OCI-LY3 (cell line): ENCODE measurements around the gene SWT1.

Source experiments
- H2AFZ ChIP-seq: fragments of 200-600, 300-600 bp; shearing (Covaris generic); 2 replicates; pipeline ENCODE4 v1.6.0; 2014; ENCODE audit warnings: antibody characterized with exemption, low read depth, low read length
- H3K27ac ChIP-seq: fragments of 200-600, 300-600 bp; sonication (generic); 2 replicates; pipeline ENCODE4 v1.5.1; 2014; ENCODE audit warnings: mild to moderate bottlenecking, low read length, moderate library complexity, mixed read lengths
- H3K27me3 ChIP-seq: fragments of 200-600, 300-600 bp; sonication (generic); 2 replicates; pipeline ENCODE4 v1.6.1; 2014; ENCODE audit warnings: low read depth, low read length, mixed read lengths
- H3K36me3 ChIP-seq: fragments of 200-600, 300-600 bp; sonication (generic); replicated peaks from 2 replicates; pipeline ENCODE3; 2014; ENCODE audit warnings: low read depth, low read length, mixed read lengths
- H3K4me1 ChIP-seq: fragments of 300-600, 200-600 bp; sonication (generic); 2 replicates; pipeline ENCODE4 v1.6.1; 2014; ENCODE audit warnings: low read length, mixed read lengths
- H3K4me2 ChIP-seq: fragments of 200-600, 300-600 bp; sonication (generic); 2 replicates; pipeline ENCODE4 v1.6.1; 2014; ENCODE audit warnings: low read length, mixed read lengths
- H3K4me3 ChIP-seq: fragments of 300-600, 200-600 bp; sonication (generic); 2 replicates; pipeline ENCODE4 v1.5.1; 2014; ENCODE audit warnings: antibody characterized with exemption, mild to moderate bottlenecking, low read length, moderate library complexity
- H3K79me2 ChIP-seq: fragments of 300-600, 200-600 bp; shearing (Covaris generic); 2 replicates; pipeline ENCODE4 v1.6.1; 2014; ENCODE audit warnings: mild to moderate bottlenecking, low read length, mixed read lengths
- H3K9ac ChIP-seq: fragments of 300-600, 200-600 bp; shearing (Covaris generic); 2 replicates; pipeline ENCODE4 v1.6.0; 2014; ENCODE audit warnings: mild to moderate bottlenecking, low read length, moderate library complexity
- H3K9me3 ChIP-seq: fragments of 200-600, 300-600 bp; shearing (Covaris generic); 2 replicates; pipeline ENCODE4 v1.6.1; 2014; ENCODE audit warnings: low read length, mixed read lengths; ENCODE audit not compliant: insufficient read depth
- H4K20me1 ChIP-seq: fragments of 200-600, 300-600 bp; sonication (generic); 2 replicates; pipeline ENCODE4 v1.6.1; 2016; ENCODE audit warnings: low read length, mixed read lengths; ENCODE audit not compliant: insufficient read depth
- EZH2phosphoT487 ChIP-seq: fragments of 200-600 bp; shearing (Covaris generic); IDR thresholded peaks from 2 replicates; pipeline ENCODE4 v1.6.1; 2018; ENCODE audit warnings: antibody characterized with exemption, mixed run types, low read depth
- TF ChIP-seq, protein P1 (sequence below): fragments of 200-600, 300-600 bp; sonication (generic); IDR thresholded peaks from 2 replicates; pipeline ENCODE4 v1.5.1; 2014; ENCODE audit warnings: antibody characterized with exemption, low read length, low read depth

The SWT1 gene

GRCh38 chr1:185111873-185112272 is 45.1 kb upstream of the SWT1 start:
- no peaks in the 10 kb centered on the region for H3K27me3 ChIP-seq
- TF ChIP-seq, protein P1, sequence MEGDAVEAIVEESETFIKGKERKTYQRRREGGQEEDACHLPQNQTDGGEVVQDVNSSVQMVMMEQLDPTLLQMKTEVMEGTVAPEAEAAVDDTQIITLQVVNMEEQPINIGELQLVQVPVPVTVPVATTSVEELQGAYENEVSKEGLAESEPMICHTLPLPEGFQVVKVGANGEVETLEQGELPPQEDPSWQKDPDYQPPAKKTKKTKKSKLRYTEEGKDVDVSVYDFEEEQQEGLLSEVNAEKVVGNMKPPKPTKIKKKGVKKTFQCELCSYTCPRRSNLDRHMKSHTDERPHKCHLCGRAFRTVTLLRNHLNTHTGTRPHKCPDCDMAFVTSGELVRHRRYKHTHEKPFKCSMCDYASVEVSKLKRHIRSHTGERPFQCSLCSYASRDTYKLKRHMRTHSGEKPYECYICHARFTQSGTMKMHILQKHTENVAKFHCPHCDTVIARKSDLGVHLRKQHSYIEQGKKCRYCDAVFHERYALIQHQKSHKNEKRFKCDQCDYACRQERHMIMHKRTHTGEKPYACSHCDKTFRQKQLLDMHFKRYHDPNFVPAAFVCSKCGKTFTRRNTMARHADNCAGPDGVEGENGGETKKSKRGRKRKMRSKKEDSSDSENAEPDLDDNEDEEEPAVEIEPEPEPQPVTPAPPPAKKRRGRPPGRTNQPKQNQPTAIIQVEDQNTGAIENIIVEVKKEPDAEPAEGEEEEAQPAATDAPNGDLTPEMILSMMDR: no peak
- TF ChIP-seq EZH2phosphoT487: no peak
- H4K20me1 ChIP-seq: no peaks in the 10 kb centered on the region
- H3K36me3 ChIP-seq: peaks cover 10% of the 10 kb centered on the region
- no peak overlapping the region for H3K27ac ChIP-seq
- no peak overlapping the region for H3K4me3 ChIP-seq
- no peaks in the 10 kb centered on the region for H3K79me2 ChIP-seq
- H3K9me3 ChIP-seq: peaks cover 8% of the 10 kb centered on the region; the same call in 1 of the 2 replicates
- H3K4me1 ChIP-seq: 0 out of 2 replicates have a peak, but pooled peaks cover 5% of the 10 kb centered on the region
- no peak overlapping the region for H2AFZ ChIP-seq
- no peak overlapping the region for H3K4me2 ChIP-seq
- H3K9ac ChIP-seq: no peak overlapping the region

- H3K9ac ChIP-seq: no peak overlapping the region
- no peaks in the 10 kb centered on the region for H3K27me3 ChIP-seq
- no peak for TF ChIP-seq EZH2phosphoT487
- TF ChIP-seq, protein P1: no peak
- H3K4me1 ChIP-seq: 0 out of 2 replicates have a peak, but pooled peaks cover 5% of the 10 kb centered on the region
- H3K27ac ChIP-seq: no peak overlapping the region
- H3K4me2 ChIP-seq: no peak overlapping the region
- no peak overlapping the region for H3K4me3 ChIP-seq
- no peaks in the 10 kb centered on the region for H4K20me1 ChIP-seq
- peaks cover 8% of the 10 kb centered on the region; the same call in 1 of the 2 replicates for H3K9me3 ChIP-seq
- no peak overlapping the region for H2AFZ ChIP-seq
- H3K79me2 ChIP-seq: no peaks in the 10 kb centered on the region
- peaks cover 13% of the 10 kb centered on the region for H3K36me3 ChIP-seq
These were observed 44.6 kb upstream of the SWT1 start for GRCh38 chr1:185112356-185112755.

GRCh38 chr1:185129708-185130107 is 27.3 kb upstream of the SWT1 start:
- Histone ChIP-seq H3K79me2 (no peaks in the 10 kb centered on the region), H3K27me3 (no peaks in the 10 kb centered on the region), H3K36me3 (peaks cover 43% of the 10 kb centered on the region), H3K4me3 (no peak overlapping the region), H3K4me2 (no peak overlapping the region), H3K9me3 (peaks cover 4% of the 10 kb centered on the region; the same call in 1 of the 2 replicates), H3K9ac (no peak overlapping the region), H3K4me1 (peaks cover 3% of the 10 kb centered on the region; the same call in 1 of the 2 replicates), H2AFZ (no peak overlapping the region), H3K27ac (no peak overlapping the region), H4K20me1 (no peaks in the 10 kb centered on the region)
- no peak for TF ChIP-seq EZH2phosphoT487
- TF ChIP-seq, protein P1: no peak

DNA sequence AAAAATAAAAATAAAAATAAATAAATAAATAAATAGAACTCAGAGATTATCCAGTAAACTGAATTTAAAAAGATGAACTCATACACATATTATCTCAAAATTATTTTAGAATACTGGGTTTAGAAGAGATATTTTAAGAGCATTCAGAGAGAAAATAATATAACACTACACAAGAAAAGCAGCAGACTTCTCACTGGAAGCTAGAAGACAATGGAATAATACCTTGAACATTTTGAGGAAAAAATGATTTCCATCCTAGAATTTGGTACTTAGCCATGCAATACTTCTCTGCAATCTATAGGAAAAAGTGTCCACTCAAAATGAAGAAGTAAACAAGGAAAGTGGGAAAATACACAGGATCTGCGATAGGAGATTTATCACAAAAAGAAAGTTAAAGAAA is 24.4 kb upstream of the SWT1 start:
- no peak overlapping the region for H3K9ac ChIP-seq
- TF ChIP-seq, protein P1: no peak
- no peak for TF ChIP-seq EZH2phosphoT487
- no peaks in the 10 kb centered on the region for H4K20me1 ChIP-seq
- no peak overlapping the region for H2AFZ ChIP-seq
- H3K27ac ChIP-seq: no peak overlapping the region
- H3K4me2 ChIP-seq: no peak overlapping the region
- peaks cover 3% of the 10 kb centered on the region; the same call in 1 of the 2 replicates for H3K4me1 ChIP-seq
- H3K36me3 ChIP-seq: peaks cover 47% of the 10 kb centered on the region
- H3K4me3 ChIP-seq: no peak overlapping the region
- no peaks in the 10 kb centered on the region for H3K27me3 ChIP-seq
- H3K9me3 ChIP-seq: peaks cover 4% of the 10 kb centered on the region; the same call in 1 of the 2 replicates
- H3K79me2 ChIP-seq: no peaks in the 10 kb centered on the region
